GM03348 (cell line): Measurements from ENCODE around the gene SNAI1.

Source experiments
- DNase-seq: peaks from one replicate; pipeline ENCODE4 v3.0.0; 2012; ENCODE audit warnings: low spot score

SNAI1 gene

DNA sequence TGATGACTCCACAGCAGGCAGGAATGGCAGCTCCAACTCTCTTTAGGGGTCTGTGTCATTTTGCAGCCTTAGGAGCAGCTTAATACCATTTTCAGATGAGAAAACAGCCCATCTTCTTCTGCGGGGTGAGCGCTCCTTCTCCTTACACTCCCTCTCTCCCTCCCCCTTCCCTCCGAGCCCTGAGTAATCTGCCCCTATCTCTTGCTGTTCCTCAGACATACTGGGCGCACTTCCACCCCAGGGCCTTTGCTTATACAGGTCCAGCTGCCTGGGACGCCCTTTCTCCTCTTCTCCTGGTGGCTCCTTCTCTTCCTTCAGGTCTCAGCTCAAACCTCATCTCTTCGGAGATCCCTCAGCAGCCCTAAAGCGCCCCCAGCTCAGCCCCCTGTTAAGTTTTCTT is 54.8 kb downstream of the SNAI1 start:
- DNase-seq: no peak

GRCh38 chr20:50038169-50038568 is 55.4 kb downstream of the SNAI1 start:
- no peak for DNase-seq
